Esophagus squamous epithelium (tissue), 4 donors: ENCODE measurements around the gene SRGAP3.

Experiments
- POLR2A ChIP-seq, 4 donors: fragments of 450-650 bp; IDR thresholded peaks; one replicate each; pipeline ENCODE4 v1.6.1; 2017; ENCODE audit warnings: antibody characterized with exemption in 4 of 4, mild to moderate bottlenecking in 4 of 4, moderate library complexity in 3 of 4
- TF ChIP-seq, protein P1 (sequence below), 6 experiments: fragments of 450-650 bp in 4 of 6; fragments of 200-600 bp in 2 of 6; sonication (generic) in 2 of 6; IDR thresholded peaks; one replicate each; pipeline ENCODE4 v1.5.1; 2016 to 2019; ENCODE audit warnings: antibody characterized with exemption in 6 of 6, mild to moderate bottlenecking in 4 of 6, moderate library complexity in 4 of 6

DNA sequence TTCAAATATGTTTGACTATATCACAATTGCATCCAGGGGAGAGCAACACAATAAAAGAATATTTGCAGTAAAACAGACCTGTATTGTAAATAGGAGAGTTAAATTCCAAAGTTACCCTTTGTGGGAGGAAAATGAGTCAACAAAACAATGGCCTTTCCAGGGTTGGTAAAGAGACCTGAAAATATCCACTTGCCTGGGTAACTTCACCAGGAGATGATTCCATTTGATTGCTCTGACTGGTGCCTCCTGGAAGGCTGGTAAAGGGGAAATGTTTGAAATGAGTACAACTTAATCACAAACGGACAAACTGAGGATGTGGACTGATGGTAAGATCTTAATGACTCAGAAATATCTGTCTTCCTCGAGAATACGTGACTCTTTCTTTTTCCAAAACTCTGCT is 43.6 kb upstream of the SRGAP3 start:
- TF ChIP-seq, protein P1, sequence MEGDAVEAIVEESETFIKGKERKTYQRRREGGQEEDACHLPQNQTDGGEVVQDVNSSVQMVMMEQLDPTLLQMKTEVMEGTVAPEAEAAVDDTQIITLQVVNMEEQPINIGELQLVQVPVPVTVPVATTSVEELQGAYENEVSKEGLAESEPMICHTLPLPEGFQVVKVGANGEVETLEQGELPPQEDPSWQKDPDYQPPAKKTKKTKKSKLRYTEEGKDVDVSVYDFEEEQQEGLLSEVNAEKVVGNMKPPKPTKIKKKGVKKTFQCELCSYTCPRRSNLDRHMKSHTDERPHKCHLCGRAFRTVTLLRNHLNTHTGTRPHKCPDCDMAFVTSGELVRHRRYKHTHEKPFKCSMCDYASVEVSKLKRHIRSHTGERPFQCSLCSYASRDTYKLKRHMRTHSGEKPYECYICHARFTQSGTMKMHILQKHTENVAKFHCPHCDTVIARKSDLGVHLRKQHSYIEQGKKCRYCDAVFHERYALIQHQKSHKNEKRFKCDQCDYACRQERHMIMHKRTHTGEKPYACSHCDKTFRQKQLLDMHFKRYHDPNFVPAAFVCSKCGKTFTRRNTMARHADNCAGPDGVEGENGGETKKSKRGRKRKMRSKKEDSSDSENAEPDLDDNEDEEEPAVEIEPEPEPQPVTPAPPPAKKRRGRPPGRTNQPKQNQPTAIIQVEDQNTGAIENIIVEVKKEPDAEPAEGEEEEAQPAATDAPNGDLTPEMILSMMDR (IDR thresholded peaks at IDR 0.05), result no peak
- no peak for TF ChIP-seq POLR2A (IDR thresholded peaks at IDR 0.05)
